ENCODE results near the gene PGLYRP3. TPM values are rescaled to one million over a fixed set of nuclear protein-coding genes. Genes with fewer than 3 reads are reported as not detected.
"Not testable (repeated sequence)": the region's sequence is repeated elsewhere in the genome, so short reads cannot be mapped to it uniquely, and the experiment has no call there.

PGLYRP3 gene
- total RNA-seq, 1 donor from 2014 or later = not detected

- not testable (repeated sequence) for H3K9ac ChIP-seq (ENCODE audit: low read depth in 1 of 3, low read length in 3 of 3); H3K27me3 ChIP-seq (ENCODE audit: control insufficient read depth in 3 of 3, insufficient read depth in 3 of 3, low read length in 3 of 3)
Observed at GRCh38 chr1:153314388-153314787, 1.6 kb upstream of the PGLYRP3 start.

GRCh38 chr1:153313288-153313687, 536 bp upstream of the PGLYRP3 start:
- no peak overlapping the region for H3K9ac ChIP-seq (ENCODE audit: low read depth in 1 of 3, low read length in 3 of 3)
- H3K27me3 ChIP-seq (ENCODE audit: control insufficient read depth in 3 of 3, insufficient read depth in 3 of 3, low read length in 3 of 3) = peaks cover 0 to 4% (median 3%) of the 10 kb centered on the region in 3 donors
- H3K27ac ChIP-seq (ENCODE audit: low read depth, low read length) = no peak overlapping the region
- H3K9me3 ChIP-seq (ENCODE audit: control insufficient read depth in 3 of 3, low read length in 3 of 3) = peaks cover 0 to 2% (median 0%) of the 10 kb centered on the region in 3 donors
- H3K4me1 ChIP-seq (ENCODE audit: control insufficient read depth in 3 of 3, insufficient read depth in 3 of 3, low read length in 3 of 3) = no peaks in the 10 kb centered on the region
- no peak overlapping the region for H3K4me3 ChIP-seq (ENCODE audit: low read length in 3 of 3)
- H3K36me3 ChIP-seq (ENCODE audit: control insufficient read depth in 3 of 3, insufficient read depth in 3 of 3, low read length in 3 of 3) = no peaks in the 10 kb centered on the region

More at GRCh38 chr1:153314388-153314787, 1.6 kb upstream of the PGLYRP3 start:
- H3K9me3 ChIP-seq (ENCODE audit: control insufficient read depth in 3 of 3, low read length in 3 of 3); H3K4me3 ChIP-seq (ENCODE audit: low read length in 3 of 3); H3K36me3 ChIP-seq (ENCODE audit: control insufficient read depth in 3 of 3, insufficient read depth in 3 of 3, low read length in 3 of 3); H3K4me1 ChIP-seq (ENCODE audit: control insufficient read depth in 3 of 3, insufficient read depth in 3 of 3, low read length in 3 of 3); H3K27ac ChIP-seq (ENCODE audit: low read depth, low read length): not testable (repeated sequence)

- Histone ChIP-seq H3K4me1 (ENCODE audit: control insufficient read depth in 3 of 3, insufficient read depth in 3 of 3, low read length in 3 of 3) (no peaks in the 10 kb centered on the region), H3K27me3 (ENCODE audit: control insufficient read depth in 3 of 3, insufficient read depth in 3 of 3, low read length in 3 of 3) (peaks cover 0 to 14% (median 5%) of the 10 kb centered on the region in 3 donors), H3K36me3 (ENCODE audit: control insufficient read depth in 3 of 3, insufficient read depth in 3 of 3, low read length in 3 of 3) (no peaks in the 10 kb centered on the region), H3K9ac (ENCODE audit: low read depth in 1 of 3, low read length in 3 of 3) (no peak overlapping the region), H3K27ac (ENCODE audit: low read depth, low read length) (no peak overlapping the region), H3K9me3 (ENCODE audit: control insufficient read depth in 3 of 3, low read length in 3 of 3) (no peaks in the 10 kb centered on the region), H3K4me3 (ENCODE audit: low read length in 3 of 3) (no peak overlapping the region)
Observed at GRCh38 chr1:153310526-153310925, 2.2 kb downstream of the PGLYRP3 start.

GRCh38 chr1:153309441-153309840, 3.3 kb downstream of the PGLYRP3 start:
- Histone ChIP-seq H3K36me3 (ENCODE audit: control insufficient read depth in 3 of 3, insufficient read depth in 3 of 3, low read length in 3 of 3) (no peaks in the 10 kb centered on the region), H3K27me3 (ENCODE audit: control insufficient read depth in 3 of 3, insufficient read depth in 3 of 3, low read length in 3 of 3) (peaks cover 0 to 14% (median 6%) of the 10 kb centered on the region in 3 donors), H3K9me3 (ENCODE audit: control insufficient read depth in 3 of 3, low read length in 3 of 3) (no peaks in the 10 kb centered on the region), H3K4me1 (ENCODE audit: control insufficient read depth in 3 of 3, insufficient read depth in 3 of 3, low read length in 3 of 3) (no peaks in the 10 kb centered on the region), H3K4me3 (ENCODE audit: low read length in 3 of 3) (no peak overlapping the region), H3K9ac (ENCODE audit: low read depth in 1 of 3, low read length in 3 of 3) (no peak overlapping the region), H3K27ac (ENCODE audit: low read depth, low read length) (no peak overlapping the region)

GRCh38 chr1:153308540-153308939, 4.2 kb downstream of the PGLYRP3 start:
- no peaks in the 10 kb centered on the region for H3K36me3 ChIP-seq (ENCODE audit: control insufficient read depth in 3 of 3, insufficient read depth in 3 of 3, low read length in 3 of 3)
- H3K27me3 ChIP-seq (ENCODE audit: control insufficient read depth in 3 of 3, insufficient read depth in 3 of 3, low read length in 3 of 3) = peaks cover 0 to 18% (median 6%) of the 10 kb centered on the region in 3 donors
- H3K4me1 ChIP-seq (ENCODE audit: control insufficient read depth in 3 of 3, insufficient read depth in 3 of 3, low read length in 3 of 3) = no peaks in the 10 kb centered on the region
- H3K9me3 ChIP-seq (ENCODE audit: control insufficient read depth in 3 of 3, low read length in 3 of 3) = no peaks in the 10 kb centered on the region
- no peak overlapping the region for H3K4me3 ChIP-seq (ENCODE audit: low read length in 3 of 3)
- H3K27ac ChIP-seq (ENCODE audit: low read depth, low read length) = no peak overlapping the region
- no peak overlapping the region for H3K9ac ChIP-seq (ENCODE audit: low read depth in 1 of 3, low read length in 3 of 3)

GRCh38 chr1:153307221-153307600, 5.5 kb downstream of the PGLYRP3 start:
- Histone ChIP-seq H3K9me3 (ENCODE audit: control insufficient read depth in 3 of 3, low read length in 3 of 3) (no peaks in the 10 kb centered on the region), H3K4me3 (ENCODE audit: low read length in 3 of 3) (no peak overlapping the region), H3K9ac (ENCODE audit: low read depth in 1 of 3, low read length in 3 of 3) (no peak overlapping the region), H3K27ac (ENCODE audit: low read depth, low read length) (no peak overlapping the region), H3K36me3 (ENCODE audit: control insufficient read depth in 3 of 3, insufficient read depth in 3 of 3, low read length in 3 of 3) (no peaks in the 10 kb centered on the region), H3K27me3 (ENCODE audit: control insufficient read depth in 3 of 3, insufficient read depth in 3 of 3, low read length in 3 of 3) (peaks cover 0 to 18% (median 6%) of the 10 kb centered on the region in 3 donors), H3K4me1 (ENCODE audit: control insufficient read depth in 3 of 3, insufficient read depth in 3 of 3, low read length in 3 of 3) (no peaks in the 10 kb centered on the region)

GRCh38 chr1:153306303-153307220, 6.2 kb downstream of the PGLYRP3 start:
- no peak overlapping the region for H3K27ac ChIP-seq (ENCODE audit: low read depth, low read length)
- H3K36me3 ChIP-seq (ENCODE audit: control insufficient read depth in 3 of 3, insufficient read depth in 3 of 3, low read length in 3 of 3) = no peaks in the 10 kb centered on the region
- no peak overlapping the region for H3K9ac ChIP-seq (ENCODE audit: low read depth in 1 of 3, low read length in 3 of 3)
- no peaks in the 10 kb centered on the region for H3K4me1 ChIP-seq (ENCODE audit: control insufficient read depth in 3 of 3, insufficient read depth in 3 of 3, low read length in 3 of 3)
- no peak overlapping the region for H3K4me3 ChIP-seq (ENCODE audit: low read length in 3 of 3)
- H3K27me3 ChIP-seq (ENCODE audit: control insufficient read depth in 3 of 3, insufficient read depth in 3 of 3, low read length in 3 of 3) = peaks cover 0 to 18% (median 6%) of the 10 kb centered on the region in 3 donors
- no peaks in the 10 kb centered on the region for H3K9me3 ChIP-seq (ENCODE audit: control insufficient read depth in 3 of 3, low read length in 3 of 3)

GRCh38 chr1:153305682-153306081, 7.1 kb downstream of the PGLYRP3 start:
- peaks cover 0 to 18% (median 6%) of the 10 kb centered on the region in 3 donors for H3K27me3 ChIP-seq (ENCODE audit: control insufficient read depth in 3 of 3, insufficient read depth in 3 of 3, low read length in 3 of 3)
- H3K9me3 ChIP-seq (ENCODE audit: control insufficient read depth in 3 of 3, low read length in 3 of 3) = no peaks in the 10 kb centered on the region
- H3K36me3 ChIP-seq (ENCODE audit: control insufficient read depth in 3 of 3, insufficient read depth in 3 of 3, low read length in 3 of 3) = no peaks in the 10 kb centered on the region
- no peak overlapping the region for H3K9ac ChIP-seq (ENCODE audit: low read depth in 1 of 3, low read length in 3 of 3)
- no peak overlapping the region for H3K27ac ChIP-seq (ENCODE audit: low read depth, low read length)
- no peaks in the 10 kb centered on the region for H3K4me1 ChIP-seq (ENCODE audit: control insufficient read depth in 3 of 3, insufficient read depth in 3 of 3, low read length in 3 of 3)
- H3K4me3 ChIP-seq (ENCODE audit: low read length in 3 of 3) = no peak overlapping the region

GRCh38 chr1:153302308-153302707, 10.4 kb downstream of the PGLYRP3 start:
- Histone ChIP-seq H3K27me3 (ENCODE audit: control insufficient read depth in 3 of 3, insufficient read depth in 3 of 3, low read length in 3 of 3) (peaks cover 0 to 10% (median 3%) of the 10 kb centered on the region in 3 donors), H3K36me3 (ENCODE audit: control insufficient read depth in 3 of 3, insufficient read depth in 3 of 3, low read length in 3 of 3) (no peaks in the 10 kb centered on the region), H3K9me3 (ENCODE audit: control insufficient read depth in 3 of 3, low read length in 3 of 3) (no peaks in the 10 kb centered on the region), H3K4me3 (ENCODE audit: low read length in 3 of 3) (no peak overlapping the region), H3K9ac (ENCODE audit: low read depth in 1 of 3, low read length in 3 of 3) (no peak overlapping the region), H3K27ac (ENCODE audit: low read depth, low read length) (no peak overlapping the region), H3K4me1 (ENCODE audit: control insufficient read depth in 3 of 3, insufficient read depth in 3 of 3, low read length in 3 of 3) (no peaks in the 10 kb centered on the region)

GRCh38 chr1:153293851-153294250, 18.9 kb downstream of the PGLYRP3 start:
- Histone ChIP-seq H3K27me3 (ENCODE audit: control insufficient read depth in 3 of 3, insufficient read depth in 3 of 3, low read length in 3 of 3) (peaks cover 13 to 14% (median 13%) of the 10 kb centered on the region in 3 donors), H3K9ac (ENCODE audit: low read depth in 1 of 3, low read length in 3 of 3) (no peak overlapping the region), H3K27ac (ENCODE audit: low read depth, low read length) (no peak overlapping the region), H3K4me3 (ENCODE audit: low read length in 3 of 3) (no peak overlapping the region), H3K9me3 (ENCODE audit: control insufficient read depth in 3 of 3, low read length in 3 of 3) (no peaks in the 10 kb centered on the region), H3K36me3 (ENCODE audit: control insufficient read depth in 3 of 3, insufficient read depth in 3 of 3, low read length in 3 of 3) (no peaks in the 10 kb centered on the region), H3K4me1 (ENCODE audit: control insufficient read depth in 3 of 3, insufficient read depth in 3 of 3, low read length in 3 of 3) (no peaks in the 10 kb centered on the region)

All from skeletal muscle tissue (tissue), 4 donors.